SU-DHL-6 (cell line): ENCODE measurements around the gene LCORL.

Experiments used
- H2AFZ ChIP-seq: fragments of 200-600 bp; sonication (generic); 2 replicates; pipeline ENCODE4 v1.6.1; 2014; ENCODE audit warnings: low read depth, mild to moderate bottlenecking, moderate library complexity, mixed read lengths, antibody characterized with exemption, low read length; ENCODE audit not compliant: severe bottlenecking
- H3F3A ChIP-seq: fragments of 200-600 bp; shearing (Covaris generic); 2 replicates; pipeline ENCODE4 v1.6.0; 2016; ENCODE audit warnings: antibody characterized with exemption, mild to moderate bottlenecking; ENCODE audit not compliant: insufficient read depth
- H3K27ac ChIP-seq: fragments of 200-600 bp; sonication (generic); 2 replicates; pipeline ENCODE4 v1.5.1; 2016; ENCODE audit warnings: low read depth, mild to moderate bottlenecking, low read length, moderate library complexity, mixed read lengths
- H3K27me3 ChIP-seq: fragments of 200-600 bp; sonication (generic), shearing (Covaris generic); 2 replicates; pipeline ENCODE4 v1.6.0; 2014; ENCODE audit warnings: mild to moderate bottlenecking, low read length
- H3K36me3 ChIP-seq: fragments of 200-600 bp; sonication (generic); 2 replicates; pipeline ENCODE4 v1.6.1; 2014; ENCODE audit warnings: mild to moderate bottlenecking, low read length, mixed read lengths
- H3K4me2 ChIP-seq: fragments of 300-600, 200-600 bp; shearing (Covaris generic), sonication (generic); 2 replicates; pipeline ENCODE4 v1.6.0; 2014; ENCODE audit warnings: low read length, low read depth, mild to moderate bottlenecking; ENCODE audit not compliant: poor library complexity, severe bottlenecking
- H3K4me3 ChIP-seq: fragments of 200-600 bp; sonication (generic); 2 replicates; pipeline ENCODE4 v1.5.1; 2014; ENCODE audit warnings: antibody characterized with exemption, low read length, mild to moderate bottlenecking, mixed read lengths; ENCODE audit not compliant: insufficient read depth, poor library complexity, severe bottlenecking
- H3K79me2 ChIP-seq: fragments of 200-600 bp; sonication (generic); 2 replicates; pipeline ENCODE4 v1.6.1; 2014; ENCODE audit warnings: mild to moderate bottlenecking, low read length, moderate library complexity; ENCODE audit not compliant: insufficient read depth
- H3K9ac ChIP-seq: fragments of 200-600 bp; sonication (generic); 2 replicates; pipeline ENCODE4 v1.7.0; 2014; ENCODE audit warnings: mild to moderate bottlenecking, low read length
- H3K9me2 ChIP-seq: fragments of 200-600 bp; sonication (generic); replicated peaks from 2 replicates; pipeline ENCODE4 v1.6.1; 2014; ENCODE audit warnings: low read length; ENCODE audit not compliant: insufficient read depth
- H3K9me3 ChIP-seq: fragments of 200-600 bp; sonication (generic); 2 replicates; pipeline ENCODE4 v1.6.1; 2014; ENCODE audit warnings: low read length, mixed read lengths; ENCODE audit not compliant: insufficient read depth
- H4K20me1 ChIP-seq: fragments of 200-600 bp; sonication (generic); 2 replicates; pipeline ENCODE4 v1.6.1; 2014; ENCODE audit warnings: low read depth, mild to moderate bottlenecking, antibody characterized with exemption, low read length, moderate library complexity, mixed read lengths
- CTCF ChIP-seq: fragments of 200-600 bp; sonication (generic); IDR thresholded peaks from one replicate; pipeline ENCODE4 v1.5.1; 2017; ENCODE audit warnings: antibody characterized with exemption, mild to moderate bottlenecking, low read length, moderate library complexity; ENCODE audit not compliant: insufficient read depth, poor library complexity, severe bottlenecking

The LCORL gene

GRCh38 chr4:17794730-17795129 is 226.8 kb downstream of the LCORL start:
- Histone ChIP-seq H3K27ac (no peak overlapping the region), H3K4me3 (no peak overlapping the region), H3K36me3 (peaks cover 27% of the 10 kb centered on the region), H4K20me1 (0 out of 2 replicates have a peak, but pooled peaks cover 5% of the 10 kb centered on the region), H2AFZ (no peak overlapping the region), H3K9me3 (no peaks in the 10 kb centered on the region), H3K27me3 (no peaks in the 10 kb centered on the region), H3K9me2 (no peaks in the 10 kb centered on the region), H3K9ac (no peak overlapping the region), H3K79me2 (no peaks in the 10 kb centered on the region), H3F3A (peaks cover 12% of the 10 kb centered on the region; the same call in 1 of the 2 replicates), H3K4me2 (no peak overlapping the region)
- no peak for TF ChIP-seq CTCF
